ENCODE data around the gene GALNT6.

The GALNT6 gene

DNA sequence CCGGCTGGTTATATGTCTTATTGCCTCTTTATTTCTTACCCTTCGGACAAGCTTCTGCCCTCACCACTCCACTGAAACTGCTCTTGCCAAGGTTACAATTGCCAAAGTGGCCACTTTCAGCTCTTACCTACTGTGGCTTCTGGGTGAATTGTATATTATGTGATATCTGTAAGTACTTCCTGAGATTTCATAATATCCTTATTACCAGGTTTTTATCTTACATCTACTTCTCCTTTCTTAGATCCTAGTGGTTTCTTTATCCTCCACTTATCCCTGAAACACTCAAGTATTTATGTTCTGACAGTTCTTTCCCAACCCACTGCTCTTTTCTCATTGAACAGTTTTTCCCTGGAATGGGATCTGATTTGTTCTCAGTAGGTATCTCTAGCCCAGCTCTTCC is 55.3 kb downstream of the GALNT6 start:
- TF ChIP-seq, protein P1, sequence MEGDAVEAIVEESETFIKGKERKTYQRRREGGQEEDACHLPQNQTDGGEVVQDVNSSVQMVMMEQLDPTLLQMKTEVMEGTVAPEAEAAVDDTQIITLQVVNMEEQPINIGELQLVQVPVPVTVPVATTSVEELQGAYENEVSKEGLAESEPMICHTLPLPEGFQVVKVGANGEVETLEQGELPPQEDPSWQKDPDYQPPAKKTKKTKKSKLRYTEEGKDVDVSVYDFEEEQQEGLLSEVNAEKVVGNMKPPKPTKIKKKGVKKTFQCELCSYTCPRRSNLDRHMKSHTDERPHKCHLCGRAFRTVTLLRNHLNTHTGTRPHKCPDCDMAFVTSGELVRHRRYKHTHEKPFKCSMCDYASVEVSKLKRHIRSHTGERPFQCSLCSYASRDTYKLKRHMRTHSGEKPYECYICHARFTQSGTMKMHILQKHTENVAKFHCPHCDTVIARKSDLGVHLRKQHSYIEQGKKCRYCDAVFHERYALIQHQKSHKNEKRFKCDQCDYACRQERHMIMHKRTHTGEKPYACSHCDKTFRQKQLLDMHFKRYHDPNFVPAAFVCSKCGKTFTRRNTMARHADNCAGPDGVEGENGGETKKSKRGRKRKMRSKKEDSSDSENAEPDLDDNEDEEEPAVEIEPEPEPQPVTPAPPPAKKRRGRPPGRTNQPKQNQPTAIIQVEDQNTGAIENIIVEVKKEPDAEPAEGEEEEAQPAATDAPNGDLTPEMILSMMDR (conservative IDR thresholded peaks at IDR 0.05; ENCODE audit: low read depth, low read length): no peak
- no peak overlapping the region for H3K4me3 ChIP-seq (ENCODE audit: low read length)
- DNase-seq (ENCODE audit: low read depth): no peak

DNA sequence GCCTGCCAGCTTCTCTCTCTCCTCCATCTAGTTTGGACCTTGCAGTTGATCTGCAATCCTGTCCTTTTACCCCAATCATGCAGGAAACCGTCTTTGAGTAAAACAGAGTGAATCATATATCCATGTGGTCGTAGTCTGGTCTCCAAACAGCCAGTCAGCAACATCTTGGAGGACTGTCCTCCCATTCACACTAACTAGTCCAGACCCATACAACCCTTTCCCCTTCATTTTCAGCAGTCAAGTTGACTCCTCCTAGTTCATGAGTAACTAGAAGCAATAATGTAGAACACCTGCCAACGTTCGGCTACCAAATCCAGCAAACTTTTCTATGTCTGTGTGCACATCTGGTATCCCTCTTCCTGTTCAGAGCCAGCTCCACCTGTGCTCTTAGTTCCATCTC is 56.4 kb downstream of the GALNT6 start:
- DNase-seq (ENCODE audit: low read depth): no peak
- TF ChIP-seq, protein P1 (conservative IDR thresholded peaks at IDR 0.05; ENCODE audit: low read depth, low read length): no peak
- H3K4me3 ChIP-seq (ENCODE audit: low read length): no peak overlapping the region

GRCh38 chr12:51333536-51333935 is 57.7 kb downstream of the GALNT6 start:
- H3K4me3 ChIP-seq (ENCODE audit: low read length): no peak overlapping the region
- TF ChIP-seq, protein P1 (conservative IDR thresholded peaks at IDR 0.05; ENCODE audit: low read depth, low read length): no peak
- DNase-seq (ENCODE audit: low read depth): no peak

DNA sequence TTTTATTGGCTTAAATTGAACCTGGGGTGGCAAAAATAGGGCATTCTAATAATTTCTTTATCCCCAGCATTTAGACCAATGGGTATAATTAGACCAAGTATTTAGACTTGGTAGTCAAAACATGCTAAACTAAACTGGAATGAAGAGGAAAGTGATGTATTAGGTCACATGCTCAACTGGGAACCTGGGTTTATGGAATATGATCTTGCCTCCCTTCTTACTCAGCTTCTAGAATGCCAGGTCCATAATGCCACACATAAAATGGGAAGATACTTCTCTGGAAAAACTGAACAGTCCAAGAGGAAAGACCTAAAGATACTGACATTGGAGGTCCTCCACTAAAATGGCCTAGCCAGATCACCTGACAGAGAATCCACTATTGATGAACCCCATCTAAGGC is 61.0 kb downstream of the GALNT6 start:
- TF ChIP-seq, protein P1 (conservative IDR thresholded peaks at IDR 0.05; ENCODE audit: low read depth, low read length): no peak
- H3K4me3 ChIP-seq (ENCODE audit: low read length): no peak overlapping the region

GRCh38 chr12:51329742-51330141 is 61.5 kb downstream of the GALNT6 start:
- TF ChIP-seq, protein P1 (conservative IDR thresholded peaks at IDR 0.05; ENCODE audit: low read depth, low read length): no peak
- no peak overlapping the region for H3K4me3 ChIP-seq (ENCODE audit: low read length)
- DNase-seq (ENCODE audit: low read depth): no peak

More for the DNA sequence above, 61.0 kb downstream of the GALNT6 start:
- DNase-seq (ENCODE audit: low read depth): no peak

DNA sequence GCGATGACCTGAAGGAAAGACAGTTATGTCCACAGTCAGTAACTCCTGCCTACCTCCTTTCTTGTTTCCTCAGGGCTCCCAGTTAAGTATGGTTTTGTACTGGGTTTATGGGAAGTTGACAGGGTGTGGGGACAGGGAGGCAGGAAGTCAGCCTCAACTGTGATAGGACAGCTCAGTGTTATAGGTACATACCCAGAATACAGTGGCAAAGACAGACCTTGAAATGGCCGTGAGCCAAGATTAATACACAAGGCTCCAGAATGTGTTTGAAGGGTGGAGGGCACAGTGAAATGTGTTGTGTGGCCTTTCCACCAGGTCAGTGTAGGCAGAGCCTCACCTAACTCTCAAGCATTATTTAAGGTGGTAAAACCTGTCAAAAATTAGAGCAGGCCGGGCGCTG is 62.6 kb downstream of the GALNT6 start:
- TF ChIP-seq, protein P1 (conservative IDR thresholded peaks at IDR 0.05; ENCODE audit: low read depth, low read length): no peak
- H3K4me3 ChIP-seq (ENCODE audit: low read length): no peak overlapping the region
- DNase-seq (ENCODE audit: low read depth): no peak

- H3K4me3 ChIP-seq (ENCODE audit: low read length): no peak overlapping the region
- TF ChIP-seq, protein P1 (conservative IDR thresholded peaks at IDR 0.05; ENCODE audit: low read depth, low read length): no peak
- no peak for DNase-seq (ENCODE audit: low read depth)
These were observed 64.3 kb downstream of the GALNT6 start for GRCh38 chr12:51326698-51327439.
